NB4 (cell line): Measurements from ENCODE around the gene CDH11.

ENCODE experiments used
- DNase-seq: peaks from one replicate; pipeline ENCODE4 v3.0.0; 2010; ENCODE audit warnings: low read depth
- H3K4me3 ChIP-seq: one replicate; pipeline ENCODE4 v1.5.1; 2011; ENCODE audit warnings: mild to moderate bottlenecking, low read depth, low read length, moderate library complexity
- CTCF ChIP-seq: IDR thresholded peaks from one replicate; pipeline ENCODE4 v1.5.1; 2012; ENCODE audit warnings: low read depth, low read length
- MYC ChIP-seq: IDR thresholded peaks from 2 replicates; pipeline ENCODE4 v1.6.1; 2011; ENCODE audit warnings: low read depth, low read length
- POLR2A ChIP-seq: IDR thresholded peaks from 2 replicates; pipeline ENCODE4 v1.6.1; 2011; ENCODE audit warnings: mild to moderate bottlenecking; ENCODE audit not compliant: insufficient read length; ENCODE audit errors: extremely low read depth
- TF ChIP-seq, protein P1 (sequence below): IDR thresholded peaks from 2 replicates; pipeline ENCODE4 v1.6.1; 2011; ENCODE audit warnings: low read depth, low read length

Gene CDH11

GRCh38 chr16:65061263-65061662 lies 60.6 kb downstream of the CDH11 start:
- no peak overlapping the region for H3K4me3 ChIP-seq
- DNase-seq, result no peak
- no peak for TF ChIP-seq POLR2A
- TF ChIP-seq, protein P1, sequence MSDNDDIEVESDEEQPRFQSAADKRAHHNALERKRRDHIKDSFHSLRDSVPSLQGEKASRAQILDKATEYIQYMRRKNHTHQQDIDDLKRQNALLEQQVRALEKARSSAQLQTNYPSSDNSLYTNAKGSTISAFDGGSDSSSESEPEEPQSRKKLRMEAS, result no peak
- no peak for TF ChIP-seq CTCF
- no peak for TF ChIP-seq MYC

GRCh38 chr16:65059406-65059980 lies 62.4 kb downstream of the CDH11 start:
- H3K4me3 ChIP-seq, result no peak overlapping the region
- no peak for TF ChIP-seq POLR2A
- no peak for DNase-seq

DNA sequence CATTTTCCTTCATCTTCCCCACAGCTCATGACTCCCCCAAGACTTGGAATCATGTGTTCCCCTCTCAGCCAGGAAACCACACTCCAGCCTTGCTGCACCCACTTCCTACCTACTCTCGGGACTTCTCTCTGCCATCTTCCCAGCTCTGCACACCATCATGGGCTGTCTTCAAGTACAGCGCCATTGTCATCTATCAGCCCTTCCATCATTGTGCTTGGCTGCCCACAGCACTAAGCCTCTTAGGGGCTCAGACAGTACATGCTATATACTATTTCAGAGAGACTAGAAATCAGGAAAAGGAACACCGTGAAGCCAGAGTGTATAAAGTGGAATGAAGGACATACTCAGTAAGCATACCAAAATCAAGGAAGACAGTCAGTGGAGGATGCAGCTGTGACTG lies 64.7 kb downstream of the CDH11 start:
- no peak for TF ChIP-seq CTCF
- TF ChIP-seq POLR2A, result no peak
- TF ChIP-seq, protein P1, result no peak
- TF ChIP-seq MYC, result no peak
- H3K4me3 ChIP-seq, result no peak overlapping the region
- DNase-seq, result no peak

GRCh38 chr16:65054457-65054856 lies 67.4 kb downstream of the CDH11 start:
- no peak for DNase-seq
- TF ChIP-seq MYC (no peak), POLR2A (no peak), CTCF (no peak)
- TF ChIP-seq, protein P1, result no peak
- H3K4me3 ChIP-seq, result no peak overlapping the region

DNA sequence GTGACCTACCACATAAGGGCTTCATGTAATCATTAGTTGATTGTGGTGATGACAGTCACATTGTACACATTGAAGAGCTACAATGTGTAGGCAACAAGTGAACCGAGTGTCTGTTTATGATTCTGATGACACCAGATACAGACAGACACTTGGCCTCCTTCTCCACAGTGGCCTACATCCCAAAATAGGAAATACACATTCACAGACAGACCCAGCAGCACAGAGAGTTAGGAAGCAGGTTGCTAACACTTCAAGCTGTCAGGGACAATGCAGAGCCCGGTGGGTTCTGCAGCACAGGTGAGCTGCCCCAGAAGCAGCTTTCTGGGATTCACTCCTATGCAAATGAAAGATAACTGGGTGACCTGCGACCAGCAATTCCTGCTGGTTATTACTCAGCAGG lies 72.2 kb downstream of the CDH11 start:
- no peak overlapping the region for H3K4me3 ChIP-seq
- TF ChIP-seq POLR2A (no peak), CTCF (no peak), MYC (no peak)
- TF ChIP-seq, protein P1, result no peak
- DNase-seq, result no peak

- H3K4me3 ChIP-seq, result no peak overlapping the region
- TF ChIP-seq, protein P1, result no peak
- TF ChIP-seq POLR2A (no peak), CTCF (no peak), MYC (no peak)
- DNase-seq, result no peak
Observed at GRCh38 chr16:65045961-65046360, 75.9 kb downstream of the CDH11 start.
